Endothelial cell of umbilical vein (primary cell): Measurements from ENCODE around the gene LMCD1. TPM values are rescaled to one million over a fixed set of nuclear protein-coding genes. Genes with fewer than 3 reads are reported as not detected.
A peak's percentile ranks its signal among the peaks of the same experiment; 100 is the strongest.

ENCODE experiments used
- BruUV-seq: library from RNA; stranded (reverse); fragments of 400-500 nt; replicated peaks from 2 replicates; lab custom pipeline; 2021; lab: Mats Ljungman, UMichigan
- CTCF ChIA-PET: fragments of 300-600, 350-600 bp; sonication (Branson Sonifier 250); formaldehyde crosslinking; loops from one replicate; lab custom pipeline; 2021; ENCODE audit warnings: antibody characterized with exemption, inconsistent platforms; lab: Charles Lee
- POLR2A ChIA-PET: fragments of 300-600, 350-600 bp; sonication (Branson Sonifier 250); formaldehyde crosslinking; loops from one replicate; lab custom pipeline; 2021; ENCODE audit warnings: antibody characterized with exemption, inconsistent platforms; lab: Charles Lee
- DNase-seq: peaks from one replicate; pipeline ENCODE4 v3.0.0-alpha.2; 2011; ENCODE audit warnings: low read depth, low spot score
- FAIRE-seq: peaks from 2 replicates; lab custom pipeline; 2011; peaks lifted over from hg19 to GRCh38; lab: Jason Lieb, UNC
- H2AFZ ChIP-seq: 2 replicates; pipeline ENCODE4 v1.6.0; 2012; ENCODE audit warnings: low read depth, low read length, control low read depth, inconsistent platforms
- H3K27ac ChIP-seq: 2 replicates; pipeline ENCODE4 v1.5.1; 2011; ENCODE audit warnings: low read depth, mild to moderate bottlenecking, control low read depth, low read length, moderate library complexity; ENCODE audit not compliant: insufficient read depth
- H3K27me3 ChIP-seq, 2 experiments: 2 replicates each; pipeline versions ENCODE4 v1.6.0 to v1.6.1; 2011; ENCODE audit warnings: low read length in 2 of 2, mixed read lengths in 1 of 2; ENCODE audit not compliant: control insufficient read depth in 2 of 2, insufficient read depth in 2 of 2
- H3K36me3 ChIP-seq, 2 experiments: 2 replicates in 1 of 2; 3 replicates in 1 of 2; pipeline ENCODE4 v1.5.1; 2011; ENCODE audit warnings: low read length in 2 of 2, mild to moderate bottlenecking in 1 of 2, moderate library complexity in 1 of 2; ENCODE audit not compliant: control insufficient read depth in 2 of 2, insufficient read depth in 2 of 2; ENCODE audit errors: extremely low read depth in 1 of 2
- H3K4me1 ChIP-seq: 3 replicates; pipeline ENCODE4 v1.5.1; 2011; ENCODE audit warnings: mild to moderate bottlenecking, low read length; ENCODE audit not compliant: control insufficient read depth, insufficient read depth; ENCODE audit errors: extremely low read depth
- H3K4me2 ChIP-seq: 2 replicates; pipeline ENCODE4 v1.6.1; 2011; ENCODE audit warnings: low read length, control low read depth, mixed read lengths; ENCODE audit not compliant: insufficient read depth
- H3K4me3 ChIP-seq, 3 experiments: fragments of 200-600 bp in 1 of 3; sonication (generic), shearing (Covaris generic) in 1 of 3; replicated peaks in 1 of 3; 2 replicates each; pipeline ENCODE4 v1.5.1; 2011 to 2016; ENCODE audit warnings: control low read depth in 3 of 3, low read length in 3 of 3, mild to moderate bottlenecking in 2 of 3, inconsistent platforms in 1 of 3, low read depth in 1 of 3, moderate library complexity in 1 of 3; ENCODE audit not compliant: insufficient read depth in 1 of 3
- H3K79me2 ChIP-seq: 2 replicates; pipeline ENCODE4 v1.6.0; 2012; ENCODE audit warnings: low read length, inconsistent platforms; ENCODE audit not compliant: control insufficient read depth, insufficient read depth
- H3K9ac ChIP-seq: replicated peaks from 2 replicates; pipeline ENCODE3; 2011; ENCODE audit warnings: low read length, control low read depth; ENCODE audit not compliant: insufficient read depth; ENCODE audit errors: extremely low read depth
- H3K9me1 ChIP-seq: replicated peaks from 3 replicates; pipeline ENCODE4 v1.6.0; 2011; ENCODE audit warnings: mild to moderate bottlenecking, low read length; ENCODE audit not compliant: control insufficient read depth, insufficient read depth; ENCODE audit errors: extremely low read depth
- H3K9me3 ChIP-seq: replicated peaks from 2 replicates; pipeline ENCODE4 v1.5.1; 2012; ENCODE audit warnings: low read length, inconsistent platforms; ENCODE audit not compliant: control insufficient read depth, insufficient read depth
- H4K20me1 ChIP-seq: replicated peaks from 2 replicates; pipeline ENCODE3; 2011; ENCODE audit warnings: mild to moderate bottlenecking, low read length; ENCODE audit not compliant: control insufficient read depth, insufficient read depth; ENCODE audit errors: extremely low read depth
- FOS ChIP-seq: IDR thresholded peaks from 2 replicates; pipeline ENCODE4 v1.6.1; 2011; ENCODE audit warnings: mild to moderate bottlenecking, low read length, moderate library complexity, borderline replicate concordance; ENCODE audit not compliant: insufficient read depth
- GATA2 ChIP-seq: IDR thresholded peaks from 2 replicates; pipeline ENCODE4 v1.7.0; 2011; ENCODE audit warnings: low read depth, mild to moderate bottlenecking, moderate library complexity, mixed read lengths, low read length; ENCODE audit not compliant: insufficient read length, insufficient read depth
- MAX ChIP-seq: IDR thresholded peaks from 2 replicates; pipeline ENCODE4 v1.6.1; 2011; ENCODE audit not compliant: insufficient read depth, insufficient read length
- MYC ChIP-seq: IDR thresholded peaks from one replicate; pipeline ENCODE4 v1.6.1; 2011; ENCODE audit warnings: mild to moderate bottlenecking, low read depth, low read length
- dilution Hi-C: fragments of 300-500 bp; cut with MboI; formaldehyde crosslinking; loops from one replicate; pipeline ENCODE4 v1.15.0; 2019; ENCODE audit warnings: low sequenced_read_pairs; ENCODE audit not compliant: extremely low pct_ligation_motif_present
- intact Hi-C: fragments of 100-400 bp; cut with micrococcal nuclease; formaldehyde crosslinking; loops from one replicate; pipeline ENCODE4 v1.10.0; 2022
- polyA plus RNA-seq, 4 experiments: library from polyadenylated mRNA; depleted of rRNA in 3 of 4; stranded (reverse) in 3 of 4; unstranded in 1 of 4; fragments of >200 nt; gene quantifications; 2 replicates each; pipeline versions ENCODE4 v1.2.1 to v1.2.3, GENCODE V29; 2011 to 2012; ENCODE audit warnings: missing spikeins in 1 of 4
- total RNA-seq: library from RNA; stranded (reverse); gene quantifications from 2 replicates; pipeline ENCODE4 v1.2.3, GENCODE V29; 2021
- TF ChIP-seq, protein P1 (sequence below), 2 donors: IDR thresholded peaks; 1 replicate in 1 of 2; 2 replicates in 1 of 2; pipeline ENCODE4 v1.5.1; 2011; ENCODE audit warnings: low read length in 2 of 2, mild to moderate bottlenecking in 2 of 2, moderate library complexity in 2 of 2, control low read depth in 1 of 2, inconsistent platforms in 1 of 2, low read depth in 1 of 2; ENCODE audit not compliant: insufficient read depth in 1 of 2; ENCODE audit errors: extremely low read depth in 1 of 2

LMCD1 gene
- total and polyA plus RNA-seq, 2 donors (not counting 3 experiments of a cell fraction or from before 2014, with no cell fraction given) = 7.6 to 14.5 TPM

- no peak for DNase-seq
- no peak overlapping the region for H2AFZ ChIP-seq
- ChIA-PET POLR2A (no interaction called here), CTCF (interaction anchor here (0.8 kb wide), 1 partner anchor 24 kb away, joined by 3 read pairs; no protein-coding TSS in a partner anchor)
- no peaks in the 10 kb centered on the region for H4K20me1 ChIP-seq
- no peak overlapping the region for H3K9ac ChIP-seq
- no peaks in the 10 kb centered on the region for H3K9me3 ChIP-seq
- intact Hi-C loops (no loop called here), dilution Hi-C loops (no loop called here)
- H3K79me2 ChIP-seq = no peaks in the 10 kb centered on the region
- H3K4me3 ChIP-seq = no peak overlapping the region
- no TSS peak for BruUV-seq
- FAIRE-seq = no peak
- no peaks in the 10 kb centered on the region for H3K36me3 ChIP-seq
- H3K27me3 ChIP-seq = no peaks in the 10 kb centered on the region
- no peaks in the 10 kb centered on the region for H3K4me1 ChIP-seq
- no peaks in the 10 kb centered on the region for H3K9me1 ChIP-seq
- TF ChIP-seq MYC (no peak), MAX (no peak)
- H3K4me2 ChIP-seq = no peak overlapping the region
- H3K27ac ChIP-seq = no peak overlapping the region
Measured at GRCh38 chr3:8494327-8494726, 7.3 kb upstream of the LMCD1 start.

GRCh38 chr3:8497582-8497981 is 4.0 kb upstream of the LMCD1 start:
- Histone ChIP-seq H2AFZ (no peak overlapping the region), H3K9me1 (no peaks in the 10 kb centered on the region), H3K79me2 (no peaks in the 10 kb centered on the region), H3K4me3 (no peak overlapping the region), H3K27me3 (no peaks in the 10 kb centered on the region), H3K9me3 (no peaks in the 10 kb centered on the region), H4K20me1 (no peaks in the 10 kb centered on the region), H3K27ac (no peak overlapping the region), H3K4me2 (no peak overlapping the region), H3K4me1 (peaks cover 18% of the 10 kb centered on the region), H3K9ac (no peak overlapping the region), H3K36me3 (no peaks in the 10 kb centered on the region)
- no TSS peak for BruUV-seq
- POLR2A ChIA-PET = no interaction called here
- dilution Hi-C loops (no loop called here), intact Hi-C loops (no loop called here)
- peak; percentile 42 for TF ChIP-seq FOS
- TF ChIP-seq, protein P1, sequence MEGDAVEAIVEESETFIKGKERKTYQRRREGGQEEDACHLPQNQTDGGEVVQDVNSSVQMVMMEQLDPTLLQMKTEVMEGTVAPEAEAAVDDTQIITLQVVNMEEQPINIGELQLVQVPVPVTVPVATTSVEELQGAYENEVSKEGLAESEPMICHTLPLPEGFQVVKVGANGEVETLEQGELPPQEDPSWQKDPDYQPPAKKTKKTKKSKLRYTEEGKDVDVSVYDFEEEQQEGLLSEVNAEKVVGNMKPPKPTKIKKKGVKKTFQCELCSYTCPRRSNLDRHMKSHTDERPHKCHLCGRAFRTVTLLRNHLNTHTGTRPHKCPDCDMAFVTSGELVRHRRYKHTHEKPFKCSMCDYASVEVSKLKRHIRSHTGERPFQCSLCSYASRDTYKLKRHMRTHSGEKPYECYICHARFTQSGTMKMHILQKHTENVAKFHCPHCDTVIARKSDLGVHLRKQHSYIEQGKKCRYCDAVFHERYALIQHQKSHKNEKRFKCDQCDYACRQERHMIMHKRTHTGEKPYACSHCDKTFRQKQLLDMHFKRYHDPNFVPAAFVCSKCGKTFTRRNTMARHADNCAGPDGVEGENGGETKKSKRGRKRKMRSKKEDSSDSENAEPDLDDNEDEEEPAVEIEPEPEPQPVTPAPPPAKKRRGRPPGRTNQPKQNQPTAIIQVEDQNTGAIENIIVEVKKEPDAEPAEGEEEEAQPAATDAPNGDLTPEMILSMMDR (IDR thresholded peaks at IDR 0.05; ENCODE audit: extremely low read depth in 1 of 2, insufficient read depth in 1 of 2, low read depth in 1 of 2, low read length in 2 of 2) = no peak
- TF ChIP-seq GATA2 = no peak
- CTCF ChIA-PET = interaction anchor here (0.8 to 1.5 kb wide), 2 partner anchors 8 to 39 kb away, joined by 3 to 4 read pairs; no protein-coding TSS in a partner anchor
- FAIRE-seq (no peak), DNase-seq (no peak)
